HEK293 (cell line): ENCODE measurements around the gene CFAP44.

Experiments
- RBAK ChIP-seq: fragments of 450-650 bp; formaldehyde crosslinking; IDR thresholded peaks from 2 replicates; pipeline ENCODE4 v1.5.1; 2016; ENCODE audit warnings: missing biosample characterization, missing genetic modification characterization
- YY1 ChIP-seq: fragments of 450-650 bp; formaldehyde crosslinking; IDR thresholded peaks from 2 replicates; pipeline ENCODE4 v1.5.1; 2018; ENCODE audit warnings: missing biosample characterization, missing genetic modification characterization
- ZBTB21 ChIP-seq: fragments of 450-650 bp; formaldehyde crosslinking; IDR thresholded peaks from 2 replicates; pipeline ENCODE4 v1.5.1; 2017; ENCODE audit warnings: missing biosample characterization, missing genetic modification characterization
- ZNF23 ChIP-seq: fragments of 450-650 bp; formaldehyde crosslinking; IDR thresholded peaks from 2 replicates; pipeline ENCODE4 v1.5.1; 2016; ENCODE audit warnings: missing biosample characterization, missing genetic modification characterization, borderline replicate concordance
- ZNF248 ChIP-seq: fragments of 450-650 bp; formaldehyde crosslinking; IDR thresholded peaks from 2 replicates; pipeline ENCODE4 v1.5.1; 2017; ENCODE audit warnings: missing biosample characterization, missing genetic modification characterization
- ZNF354C ChIP-seq: fragments of 450-650 bp; formaldehyde crosslinking; IDR thresholded peaks from 2 replicates; pipeline ENCODE4 v1.5.1; 2016; ENCODE audit warnings: missing biosample characterization, missing genetic modification characterization, low read depth, borderline replicate concordance
- ZNF768 ChIP-seq: fragments of 450-650 bp; formaldehyde crosslinking; IDR thresholded peaks from 2 replicates; pipeline ENCODE4 v1.5.1; 2018; ENCODE audit warnings: missing biosample characterization, mild to moderate bottlenecking, missing genetic modification characterization
- TF ChIP-seq, protein P1 (sequence below): fragments of 450-650 bp; formaldehyde crosslinking; IDR thresholded peaks from 2 replicates; pipeline ENCODE4 v1.5.1; 2016; ENCODE audit warnings: missing biosample characterization, missing genetic modification characterization
- TF ChIP-seq, protein P2 (sequence below): fragments of 450-650 bp; formaldehyde crosslinking; IDR thresholded peaks from 2 replicates; pipeline ENCODE4 v1.5.1; 2016; ENCODE audit warnings: missing biosample characterization, missing genetic modification characterization, low read depth
- TF ChIP-seq, protein P3 (sequence below): fragments of 450-650 bp; formaldehyde crosslinking; IDR thresholded peaks from 2 replicates; pipeline ENCODE4 v1.5.1; 2016; ENCODE audit warnings: missing biosample characterization, missing genetic modification characterization
- TF ChIP-seq, protein P4 (sequence below): fragments of 450-650 bp; formaldehyde crosslinking; IDR thresholded peaks from 2 replicates; pipeline ENCODE4 v1.5.1; 2017; ENCODE audit warnings: missing biosample characterization, missing genetic modification characterization

DNA sequence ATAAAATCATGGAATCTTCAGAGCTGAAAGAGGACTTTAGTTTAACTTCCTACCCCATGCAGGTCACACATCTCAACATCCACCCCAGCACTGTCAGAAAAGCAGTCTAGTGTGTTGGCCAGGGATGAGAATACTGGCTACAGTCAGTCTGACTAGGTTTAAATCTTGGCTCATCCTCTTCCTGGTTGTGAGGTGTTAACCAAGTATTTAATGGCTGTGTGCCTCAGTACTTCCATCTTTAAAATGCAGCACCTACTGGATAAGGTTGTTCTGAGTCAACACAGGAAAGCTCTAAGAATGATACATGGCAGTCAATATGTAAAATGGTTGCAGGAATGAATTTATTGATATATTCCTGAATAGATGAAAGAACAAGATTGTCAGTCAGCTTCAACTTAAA is 3.1 kb downstream of the CFAP44 start:
- TF ChIP-seq RBAK (tag by site-specific recombination) (no peak), ZNF23 (no peak), ZNF768 (tag by site-specific recombination) (no peak), ZBTB21 (no peak), ZNF354C (tag by site-specific recombination) (no peak), YY1 (tag by site-specific recombination) (no peak), ZNF248 (tag by site-specific recombination) (no peak)
- TF ChIP-seq, protein P1, sequence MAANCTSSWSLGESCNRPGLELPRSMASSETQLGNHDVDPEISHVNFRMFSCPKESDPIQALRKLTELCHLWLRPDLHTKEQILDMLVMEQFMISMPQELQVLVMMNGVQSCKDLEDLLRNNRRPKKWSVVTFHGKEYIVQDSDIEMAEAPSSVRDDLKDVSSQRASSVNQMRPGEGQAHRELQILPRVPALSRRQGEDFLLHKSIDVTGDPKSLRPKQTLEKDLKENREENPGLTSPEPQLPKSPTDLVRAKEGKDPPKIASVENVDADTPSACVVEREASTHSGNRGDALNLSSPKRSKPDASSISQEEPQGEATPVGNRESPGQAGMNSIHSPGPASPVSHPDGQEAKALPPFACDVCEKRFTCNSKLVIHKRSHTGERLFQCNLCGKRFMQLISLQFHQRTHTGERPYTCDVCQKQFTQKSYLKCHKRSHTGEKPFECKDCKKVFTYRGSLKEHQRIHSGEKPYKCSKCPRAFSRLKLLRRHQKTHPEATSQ (tag by site-specific recombination): no peak
- TF ChIP-seq, protein P2, sequence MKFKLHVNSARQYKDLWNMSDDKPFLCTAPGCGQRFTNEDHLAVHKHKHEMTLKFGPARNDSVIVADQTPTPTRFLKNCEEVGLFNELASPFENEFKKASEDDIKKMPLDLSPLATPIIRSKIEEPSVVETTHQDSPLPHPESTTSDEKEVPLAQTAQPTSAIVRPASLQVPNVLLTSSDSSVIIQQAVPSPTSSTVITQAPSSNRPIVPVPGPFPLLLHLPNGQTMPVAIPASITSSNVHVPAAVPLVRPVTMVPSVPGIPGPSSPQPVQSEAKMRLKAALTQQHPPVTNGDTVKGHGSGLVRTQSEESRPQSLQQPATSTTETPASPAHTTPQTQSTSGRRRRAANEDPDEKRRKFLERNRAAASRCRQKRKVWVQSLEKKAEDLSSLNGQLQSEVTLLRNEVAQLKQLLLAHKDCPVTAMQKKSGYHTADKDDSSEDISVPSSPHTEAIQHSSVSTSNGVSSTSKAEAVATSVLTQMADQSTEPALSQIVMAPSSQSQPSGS (tag by site-specific recombination): no peak
- TF ChIP-seq, protein P3, sequence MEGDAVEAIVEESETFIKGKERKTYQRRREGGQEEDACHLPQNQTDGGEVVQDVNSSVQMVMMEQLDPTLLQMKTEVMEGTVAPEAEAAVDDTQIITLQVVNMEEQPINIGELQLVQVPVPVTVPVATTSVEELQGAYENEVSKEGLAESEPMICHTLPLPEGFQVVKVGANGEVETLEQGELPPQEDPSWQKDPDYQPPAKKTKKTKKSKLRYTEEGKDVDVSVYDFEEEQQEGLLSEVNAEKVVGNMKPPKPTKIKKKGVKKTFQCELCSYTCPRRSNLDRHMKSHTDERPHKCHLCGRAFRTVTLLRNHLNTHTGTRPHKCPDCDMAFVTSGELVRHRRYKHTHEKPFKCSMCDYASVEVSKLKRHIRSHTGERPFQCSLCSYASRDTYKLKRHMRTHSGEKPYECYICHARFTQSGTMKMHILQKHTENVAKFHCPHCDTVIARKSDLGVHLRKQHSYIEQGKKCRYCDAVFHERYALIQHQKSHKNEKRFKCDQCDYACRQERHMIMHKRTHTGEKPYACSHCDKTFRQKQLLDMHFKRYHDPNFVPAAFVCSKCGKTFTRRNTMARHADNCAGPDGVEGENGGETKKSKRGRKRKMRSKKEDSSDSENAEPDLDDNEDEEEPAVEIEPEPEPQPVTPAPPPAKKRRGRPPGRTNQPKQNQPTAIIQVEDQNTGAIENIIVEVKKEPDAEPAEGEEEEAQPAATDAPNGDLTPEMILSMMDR: no peak
- TF ChIP-seq, protein P4, sequence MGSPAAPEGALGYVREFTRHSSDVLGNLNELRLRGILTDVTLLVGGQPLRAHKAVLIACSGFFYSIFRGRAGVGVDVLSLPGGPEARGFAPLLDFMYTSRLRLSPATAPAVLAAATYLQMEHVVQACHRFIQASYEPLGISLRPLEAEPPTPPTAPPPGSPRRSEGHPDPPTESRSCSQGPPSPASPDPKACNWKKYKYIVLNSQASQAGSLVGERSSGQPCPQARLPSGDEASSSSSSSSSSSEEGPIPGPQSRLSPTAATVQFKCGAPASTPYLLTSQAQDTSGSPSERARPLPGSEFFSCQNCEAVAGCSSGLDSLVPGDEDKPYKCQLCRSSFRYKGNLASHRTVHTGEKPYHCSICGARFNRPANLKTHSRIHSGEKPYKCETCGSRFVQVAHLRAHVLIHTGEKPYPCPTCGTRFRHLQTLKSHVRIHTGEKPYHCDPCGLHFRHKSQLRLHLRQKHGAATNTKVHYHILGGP (tag by site-specific recombination): no peak
